Measurements from ENCODE around the gene POU5F2. TPM values are rescaled to one million over a fixed set of nuclear protein-coding genes. Genes with fewer than 3 reads are reported as not detected.

POU5F2 gene
- total and polyA plus RNA-seq, 2 experiments from 2014 or later, result 0.05 to 1.3 TPM

DNA sequence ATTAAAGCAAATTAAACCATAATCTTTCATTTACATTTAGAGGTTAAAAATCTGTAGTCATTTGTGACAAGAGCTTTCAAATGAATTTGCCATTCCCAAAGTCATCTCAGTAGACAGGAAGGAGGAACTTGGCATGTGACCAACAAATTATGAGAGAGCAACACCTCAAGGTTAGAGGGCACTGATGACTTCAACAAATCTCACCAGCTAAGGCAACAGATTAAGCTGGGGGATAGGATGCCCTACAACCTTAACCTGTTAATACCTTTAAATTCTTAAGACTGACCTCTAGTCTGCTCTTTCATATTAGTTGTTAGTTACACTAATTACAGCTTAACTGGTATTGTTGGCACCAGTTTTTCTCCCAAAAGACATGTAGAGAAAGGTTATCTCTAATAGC is 18.4 kb downstream of the POU5F2 start:
- Histone ChIP-seq H3K27ac (no peak overlapping the region), H3K79me2 (no peaks in the 10 kb centered on the region), H3K27me3 (no peaks in the 10 kb centered on the region), H3K4me1 (ENCODE audit: insufficient read depth) (no peaks in the 10 kb centered on the region), H4K20me1 (ENCODE audit: insufficient read depth, poor library complexity, severe bottlenecking) (no peaks in the 10 kb centered on the region), H3K4me2 (no peak overlapping the region), H3K4me3 (no peak overlapping the region), H3K9me2 (replicated peaks; ENCODE audit: insufficient read depth) (no peaks in the 10 kb centered on the region), H3K9me3 (ENCODE audit: low read depth) (no peaks in the 10 kb centered on the region), H3K36me3 (replicated peaks; ENCODE audit: insufficient read depth, low read depth) (no peaks in the 10 kb centered on the region), H2AFZ (no peak overlapping the region)
- no peak for DNase-seq (ENCODE audit: low spot score)
- no peak for TF ChIP-seq EZH2 (IDR thresholded peaks at IDR 0.05; ENCODE audit: borderline replicate concordance)
- TF ChIP-seq EZH2phosphoT487 (IDR thresholded peaks at IDR 0.05; ENCODE audit: low read depth, severe bottlenecking, unreplicated experiment), result no peak
- TF ChIP-seq CTCF (IDR thresholded peaks at IDR 0.05; ENCODE audit: poor library complexity), result no peak

DNA sequence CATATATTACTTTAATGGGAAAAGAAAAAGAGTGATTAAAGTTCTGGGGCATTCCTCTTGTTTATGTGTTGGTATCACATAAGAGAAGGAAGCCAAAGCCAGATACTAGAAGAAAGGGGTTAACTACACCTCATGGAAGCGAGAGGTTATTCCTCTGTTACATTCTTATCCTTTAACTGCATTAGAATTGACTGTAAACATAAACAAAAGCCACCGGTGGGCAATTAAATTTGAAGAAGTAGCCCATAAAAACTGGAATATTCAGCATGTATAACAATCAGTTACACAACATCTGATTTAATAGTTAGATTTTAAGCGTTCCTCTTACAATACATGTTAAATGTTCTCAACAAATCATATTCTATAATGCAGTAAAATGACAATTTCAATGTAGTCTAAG is 18.8 kb downstream of the POU5F2 start:
- H4K20me1 ChIP-seq (ENCODE audit: insufficient read depth, poor library complexity, severe bottlenecking), result no peaks in the 10 kb centered on the region
- no peak for DNase-seq (ENCODE audit: low spot score)
- no peaks in the 10 kb centered on the region for H3K79me2 ChIP-seq
- H3K9me3 ChIP-seq (ENCODE audit: low read depth), result no peaks in the 10 kb centered on the region
- H3K27me3 ChIP-seq, result no peaks in the 10 kb centered on the region
- no peak overlapping the region for H2AFZ ChIP-seq
- no peak overlapping the region for H3K4me3 ChIP-seq
- WGBS (ENCODE audit: low lambda C conversion rate, missing lambda C conversion rate), result 43% methylated on average over 3 of the region's 3 CpGs
- TF ChIP-seq EZH2 (IDR thresholded peaks at IDR 0.05; ENCODE audit: borderline replicate concordance) (no peak), CTCF (IDR thresholded peaks at IDR 0.05; ENCODE audit: poor library complexity) (no peak), EZH2phosphoT487 (IDR thresholded peaks at IDR 0.05; ENCODE audit: low read depth, severe bottlenecking, unreplicated experiment) (no peak)
- no peaks in the 10 kb centered on the region for H3K9me2 ChIP-seq (replicated peaks; ENCODE audit: insufficient read depth)
- H3K27ac ChIP-seq, result no peak overlapping the region
- no peaks in the 10 kb centered on the region for H3K4me1 ChIP-seq (ENCODE audit: insufficient read depth)
- no peaks in the 10 kb centered on the region for H3K36me3 ChIP-seq (replicated peaks; ENCODE audit: insufficient read depth, low read depth)
- no peak overlapping the region for H3K4me2 ChIP-seq

DNA sequence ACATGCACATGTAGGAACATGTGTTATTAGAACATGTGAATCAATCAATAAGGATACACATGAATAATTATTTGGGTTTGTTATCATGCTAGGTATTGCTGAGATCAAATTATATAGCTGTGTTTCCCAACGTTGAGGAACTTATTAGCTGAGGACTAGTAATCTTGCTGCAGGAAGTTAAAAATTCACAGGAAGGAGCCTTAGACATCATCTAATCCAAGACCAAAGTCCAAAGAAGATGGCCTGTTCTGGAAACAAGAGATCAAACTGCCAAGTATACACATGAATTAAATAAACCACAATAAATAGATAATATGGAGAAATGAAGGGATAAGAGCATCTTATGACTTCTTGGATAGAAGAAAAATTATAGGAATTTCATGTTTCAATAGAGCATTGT is 19.9 kb downstream of the POU5F2 start:
- H3K27me3 ChIP-seq, result no peaks in the 10 kb centered on the region
- TF ChIP-seq EZH2phosphoT487 (IDR thresholded peaks at IDR 0.05; ENCODE audit: low read depth, severe bottlenecking, unreplicated experiment), result no peak
- TF ChIP-seq EZH2 (IDR thresholded peaks at IDR 0.05; ENCODE audit: borderline replicate concordance), result no peak
- TF ChIP-seq CTCF (IDR thresholded peaks at IDR 0.05; ENCODE audit: poor library complexity), result no peak
- H4K20me1 ChIP-seq (ENCODE audit: insufficient read depth, poor library complexity, severe bottlenecking), result no peaks in the 10 kb centered on the region
- H3K36me3 ChIP-seq (replicated peaks; ENCODE audit: insufficient read depth, low read depth), result no peaks in the 10 kb centered on the region
- H3K9me2 ChIP-seq (replicated peaks; ENCODE audit: insufficient read depth), result no peaks in the 10 kb centered on the region
- WGBS (ENCODE audit: low lambda C conversion rate, missing lambda C conversion rate), result 16% methylated on average over 1 of the region's 1 CpG
- H3K9me3 ChIP-seq (ENCODE audit: low read depth), result no peaks in the 10 kb centered on the region
- no peak overlapping the region for H2AFZ ChIP-seq
- H3K4me2 ChIP-seq, result peak overlapping the region; percentile 14
- no peaks in the 10 kb centered on the region for H3K79me2 ChIP-seq
- H3K4me3 ChIP-seq, result no peak overlapping the region
- no peaks in the 10 kb centered on the region for H3K4me1 ChIP-seq (ENCODE audit: insufficient read depth)
- peak; percentile 20 for DNase-seq (ENCODE audit: low spot score)
- H3K27ac ChIP-seq, result peak overlapping the region; percentile 3

DNA sequence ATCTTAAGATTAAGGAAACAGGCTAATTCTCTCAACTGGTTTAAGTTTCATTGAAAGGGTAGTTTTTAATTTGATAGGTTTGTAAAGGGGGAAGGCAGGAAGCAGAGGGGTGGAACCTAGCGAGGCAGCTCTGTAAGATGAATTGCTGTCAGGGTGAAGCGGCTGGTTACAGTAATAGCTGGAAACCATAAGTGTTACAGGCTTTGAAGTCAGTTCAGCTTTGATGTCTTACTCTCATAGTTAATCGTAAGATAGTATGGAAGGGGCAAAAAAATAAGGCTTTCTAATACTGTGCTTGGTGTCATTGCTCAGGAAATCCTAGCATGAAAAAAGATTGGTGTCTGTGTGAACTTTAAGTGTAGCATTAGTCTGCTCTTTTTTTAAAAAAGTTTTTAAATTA is 20.3 kb downstream of the POU5F2 start:
- Histone ChIP-seq H3K4me2 (peak overlapping the region; percentile 14), H3K4me3 (no peak overlapping the region), H2AFZ (no peak overlapping the region), H3K27me3 (no peaks in the 10 kb centered on the region), H3K36me3 (replicated peaks; ENCODE audit: insufficient read depth, low read depth) (no peaks in the 10 kb centered on the region), H3K79me2 (no peaks in the 10 kb centered on the region), H3K9me3 (ENCODE audit: low read depth) (no peaks in the 10 kb centered on the region), H3K9me2 (replicated peaks; ENCODE audit: insufficient read depth) (no peaks in the 10 kb centered on the region), H4K20me1 (ENCODE audit: insufficient read depth, poor library complexity, severe bottlenecking) (no peaks in the 10 kb centered on the region), H3K27ac (peak overlapping the region; percentile 3), H3K4me1 (ENCODE audit: insufficient read depth) (peaks cover 3% of the 10 kb centered on the region)
- TF ChIP-seq EZH2phosphoT487 (IDR thresholded peaks at IDR 0.05; ENCODE audit: low read depth, severe bottlenecking, unreplicated experiment) (no peak), CTCF (IDR thresholded peaks at IDR 0.05; ENCODE audit: poor library complexity) (no peak), EZH2 (IDR thresholded peaks at IDR 0.05; ENCODE audit: borderline replicate concordance) (no peak)
- DNase-seq (ENCODE audit: low spot score), result no peak
- WGBS (ENCODE audit: low lambda C conversion rate, missing lambda C conversion rate), result 54% methylated on average over 3 of the region's 3 CpGs

Data from hepatocyte (in vitro differentiated cells).